ENCODE data around the gene BEGAIN.
"Not testable (repeated sequence)": the region's sequence is repeated elsewhere in the genome, so short reads cannot be mapped to it uniquely, and the experiment has no call there.

Gene BEGAIN

GRCh38 chr14:100534528-100535286 lies 52.5 kb downstream of the BEGAIN start:
- DNase-seq = no peak

- DNase-seq = no peak
Measured at GRCh38 chr14:100533656-100534485, 53.3 kb downstream of the BEGAIN start.

GRCh38 chr14:100532906-100533655 lies 54.1 kb downstream of the BEGAIN start:
- DNase-seq = no peak

- DNase-seq = no peak
Measured at GRCh38 chr14:100532154-100532861, 54.9 kb downstream of the BEGAIN start.

GRCh38 chr14:100531152-100532121 lies 55.8 kb downstream of the BEGAIN start:
- no peak for DNase-seq

- no peak for DNase-seq
Measured at GRCh38 chr14:100530270-100531072, 56.7 kb downstream of the BEGAIN start.

- no peak for DNase-seq
Measured at GRCh38 chr14:100529561-100530031, 57.6 kb downstream of the BEGAIN start.

GRCh38 chr14:100528962-100529560 lies 58.2 kb downstream of the BEGAIN start:
- DNase-seq = no peak

- no peak for DNase-seq
Measured at GRCh38 chr14:100526632-100527031, 60.6 kb downstream of the BEGAIN start.

GRCh38 chr14:100526057-100526456 lies 61.2 kb downstream of the BEGAIN start:
- DNase-seq = no peak

GRCh38 chr14:100525615-100526014 lies 61.6 kb downstream of the BEGAIN start:
- DNase-seq = no peak

- no peak for DNase-seq
Measured at GRCh38 chr14:100524933-100525243, 62.3 kb downstream of the BEGAIN start.

GRCh38 chr14:100524233-100524932 lies 62.8 kb downstream of the BEGAIN start:
- DNase-seq = no peak

GRCh38 chr14:100523843-100524169 lies 63.4 kb downstream of the BEGAIN start:
- DNase-seq = no peak

GRCh38 chr14:100523131-100523842 lies 63.9 kb downstream of the BEGAIN start:
- DNase-seq = no peak

- DNase-seq = no peak
Measured at GRCh38 chr14:100522616-100523099, 64.6 kb downstream of the BEGAIN start.

GRCh38 chr14:100506053-100506452 lies 81.2 kb downstream of the BEGAIN start:
- not testable (repeated sequence) for DNase-seq

GRCh38 chr14:100504372-100505078 lies 82.7 kb downstream of the BEGAIN start:
- DNase-seq = no peak
